Muscle layer of colon (tissue), 2 donors: Measurements from ENCODE around the gene VDR.
A peak's percentile ranks its signal among the peaks of the same experiment; 100 is the strongest.

Experiments
- H3K27ac ChIP-seq: one replicate; pipeline ENCODE4 v1.7.0; 2013; ENCODE audit warnings: low read depth, mild to moderate bottlenecking, low read length, moderate library complexity
- H3K27me3 ChIP-seq, 2 donors: one replicate each; pipeline ENCODE4 v1.7.0; 2013; ENCODE audit warnings: low read length in 2 of 2, mild to moderate bottlenecking in 2 of 2; ENCODE audit not compliant: insufficient read depth in 2 of 2, control insufficient read depth in 1 of 2
- H3K36me3 ChIP-seq: one replicate; pipeline ENCODE4 v1.7.0; 2013; ENCODE audit warnings: mild to moderate bottlenecking, low read length; ENCODE audit not compliant: insufficient read depth
- H3K4me1 ChIP-seq: one replicate; pipeline ENCODE4 v1.7.0; 2013; ENCODE audit warnings: mild to moderate bottlenecking, low read length; ENCODE audit not compliant: insufficient read depth
- H3K4me3 ChIP-seq, 2 donors: one replicate each; pipeline ENCODE4 v1.7.0; 2013; ENCODE audit warnings: low read length in 2 of 2, low read depth in 1 of 2, mild to moderate bottlenecking in 1 of 2, moderate library complexity in 1 of 2
- H3K9ac ChIP-seq: one replicate; pipeline ENCODE4 v1.7.0; 2013; ENCODE audit warnings: low read length
- H3K9me3 ChIP-seq: one replicate; pipeline ENCODE4 v1.7.0; 2013; ENCODE audit warnings: mild to moderate bottlenecking, low read length
- donor health status: abdominal sarcoma.
- donor health status: Adenocarcinoma of cecum.

VDR gene

DNA sequence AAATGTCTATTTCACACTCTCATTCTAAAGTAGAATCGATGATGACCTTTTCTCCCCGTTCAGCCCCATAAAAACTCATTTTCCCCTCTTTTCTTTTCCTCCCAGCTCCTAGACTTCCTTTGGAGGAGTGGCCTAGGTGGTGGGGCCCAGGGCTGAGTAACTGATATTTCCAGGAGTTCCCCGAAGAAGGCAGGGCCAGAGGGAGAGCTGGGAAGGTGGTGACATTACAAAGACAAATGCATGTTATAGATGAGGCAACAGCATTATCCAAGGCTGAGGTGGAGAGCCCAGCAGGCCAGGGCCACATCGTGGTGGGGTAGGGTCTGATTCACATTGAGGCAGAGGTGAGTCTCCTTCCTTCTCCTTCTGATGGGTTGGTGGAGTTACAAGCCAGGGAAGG is 62.9 kb downstream of the VDR start:
- Histone ChIP-seq H3K27ac (no peak overlapping the region), H3K9ac (no peak overlapping the region), H3K9me3 (no peaks in the 10 kb centered on the region), H3K4me1 (no peaks in the 10 kb centered on the region), H3K4me3 (no peak overlapping the region), H3K27me3 (no peaks in the 10 kb centered on the region), H3K36me3 (no peaks in the 10 kb centered on the region)

DNA sequence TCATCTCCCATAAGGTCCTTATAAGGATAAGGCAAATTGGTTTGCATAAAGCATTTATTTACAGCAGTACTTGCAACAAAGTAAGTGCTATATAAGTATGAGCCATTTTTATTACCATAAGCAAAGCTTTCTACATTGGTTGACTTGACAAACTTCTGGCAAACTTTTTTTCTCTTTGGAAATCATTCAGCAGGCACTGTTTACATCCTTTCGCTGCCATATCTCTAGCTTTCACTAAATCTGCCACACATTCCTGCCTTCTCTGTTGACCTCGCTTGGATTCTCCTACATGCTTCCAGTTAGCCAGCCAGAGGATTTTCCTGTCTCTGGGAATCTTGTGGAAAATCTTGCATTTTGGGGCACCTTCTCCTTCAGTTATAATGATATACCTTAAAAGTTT is 63.3 kb downstream of the VDR start:
- Histone ChIP-seq H3K4me3 (no peak overlapping the region), H3K27ac (no peak overlapping the region), H3K4me1 (no peaks in the 10 kb centered on the region), H3K27me3 (no peaks in the 10 kb centered on the region), H3K36me3 (no peaks in the 10 kb centered on the region), H3K9me3 (no peaks in the 10 kb centered on the region), H3K9ac (no peak overlapping the region)

- no peaks in the 10 kb centered on the region for H3K9me3 ChIP-seq
- no peak overlapping the region for H3K4me3 ChIP-seq
- H3K27me3 ChIP-seq = no peaks in the 10 kb centered on the region
- no peaks in the 10 kb centered on the region for H3K4me1 ChIP-seq
- H3K9ac ChIP-seq = no peak overlapping the region
- H3K36me3 ChIP-seq = no peaks in the 10 kb centered on the region
- H3K27ac ChIP-seq = no peak overlapping the region
Measured at GRCh38 chr12:47840571-47840970, 64.2 kb downstream of the VDR start.

DNA sequence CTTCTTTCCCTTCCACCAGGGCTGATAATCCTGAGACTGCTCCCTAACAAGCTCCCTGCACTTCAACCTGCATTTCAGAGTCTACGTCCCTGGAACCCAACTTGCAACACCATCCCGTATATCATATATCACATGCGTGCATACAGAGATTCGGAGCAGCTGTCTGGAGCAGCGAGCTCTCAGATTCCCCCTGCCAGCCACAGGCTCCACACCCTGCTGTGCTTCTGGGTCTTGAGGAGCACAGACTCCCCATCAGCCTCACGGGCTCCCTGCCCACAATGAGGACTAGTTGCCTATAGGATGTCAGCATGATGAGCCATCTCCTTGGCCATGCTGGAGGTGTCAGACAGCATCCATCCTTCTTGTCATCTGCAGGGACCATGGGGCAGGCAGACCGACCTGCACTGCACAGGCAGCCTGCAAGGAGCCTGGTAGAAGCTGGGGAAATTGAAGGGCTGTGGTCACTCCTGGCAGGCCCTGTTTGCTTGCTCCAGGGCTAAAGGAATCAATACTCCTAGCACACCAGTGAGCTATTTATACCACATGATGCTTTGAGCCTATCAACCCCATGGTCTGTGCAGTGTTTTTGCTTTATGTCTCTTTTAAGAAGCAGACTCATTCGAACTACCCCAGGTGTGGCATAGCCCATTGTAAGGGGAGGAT is 65.4 kb downstream of the VDR start:
- Histone ChIP-seq H3K4me3 (no peak overlapping the region), H3K9me3 (no peaks in the 10 kb centered on the region), H3K27me3 (no peaks in the 10 kb centered on the region), H3K36me3 (no peaks in the 10 kb centered on the region), H3K9ac (no peak overlapping the region), H3K4me1 (no peaks in the 10 kb centered on the region), H3K27ac (no peak overlapping the region)

DNA sequence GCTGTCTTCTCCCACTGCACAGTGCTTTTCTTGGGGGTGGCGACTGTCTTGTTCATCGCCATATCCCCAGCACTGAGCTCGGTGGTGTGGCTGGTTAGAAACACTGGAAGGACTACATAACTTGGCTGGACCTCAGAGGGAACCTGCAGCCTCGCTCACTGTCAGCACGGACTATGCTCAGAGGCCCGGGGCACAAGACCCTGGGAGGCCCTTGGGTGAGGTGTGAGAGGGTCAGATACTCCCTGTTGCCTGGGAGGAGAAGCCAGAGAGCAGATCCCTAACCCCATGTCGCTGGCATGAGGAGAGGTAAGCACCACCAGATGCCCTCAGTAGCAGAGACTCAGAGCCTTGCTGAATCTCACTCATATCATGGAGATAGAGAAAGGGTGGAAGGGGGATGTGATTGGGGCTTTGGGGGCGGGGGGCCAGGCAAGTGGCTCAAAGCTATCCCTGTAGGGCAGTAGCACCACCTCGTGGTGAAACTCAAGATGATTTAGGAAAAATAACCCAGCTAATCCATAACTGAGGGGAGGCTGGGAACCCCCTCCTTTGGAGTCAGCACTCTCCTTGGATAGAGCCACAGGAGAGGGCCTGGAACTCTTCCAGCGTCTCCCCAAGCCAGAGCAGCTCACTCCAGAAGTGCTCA is 66.4 kb downstream of the VDR start:
- H3K4me1 ChIP-seq = no peaks in the 10 kb centered on the region
- H3K27ac ChIP-seq = peak overlapping the region; percentile 22
- no peak overlapping the region for H3K4me3 ChIP-seq
- no peaks in the 10 kb centered on the region for H3K36me3 ChIP-seq
- no peaks in the 10 kb centered on the region for H3K9me3 ChIP-seq
- H3K9ac ChIP-seq = no peak overlapping the region
- H3K27me3 ChIP-seq = no peaks in the 10 kb centered on the region

GRCh38 chr12:47837190-47838171 is 67.3 kb downstream of the VDR start:
- H3K27me3 ChIP-seq = no peaks in the 10 kb centered on the region
- H3K27ac ChIP-seq = no peak overlapping the region
- H3K9me3 ChIP-seq = no peaks in the 10 kb centered on the region
- no peak overlapping the region for H3K9ac ChIP-seq
- H3K36me3 ChIP-seq = no peaks in the 10 kb centered on the region
- H3K4me1 ChIP-seq = no peaks in the 10 kb centered on the region
- no peak overlapping the region for H3K4me3 ChIP-seq

- Histone ChIP-seq H3K27ac (no peak overlapping the region), H3K36me3 (no peaks in the 10 kb centered on the region), H3K9ac (no peak overlapping the region), H3K4me1 (no peaks in the 10 kb centered on the region), H3K4me3 (no peak overlapping the region), H3K9me3 (no peaks in the 10 kb centered on the region), H3K27me3 (no peaks in the 10 kb centered on the region)
Measured at GRCh38 chr12:47835831-47836155, 69.0 kb downstream of the VDR start.

GRCh38 chr12:47835006-47835830 is 69.6 kb downstream of the VDR start:
- H3K9me3 ChIP-seq = no peaks in the 10 kb centered on the region
- no peak overlapping the region for H3K27ac ChIP-seq

DNA sequence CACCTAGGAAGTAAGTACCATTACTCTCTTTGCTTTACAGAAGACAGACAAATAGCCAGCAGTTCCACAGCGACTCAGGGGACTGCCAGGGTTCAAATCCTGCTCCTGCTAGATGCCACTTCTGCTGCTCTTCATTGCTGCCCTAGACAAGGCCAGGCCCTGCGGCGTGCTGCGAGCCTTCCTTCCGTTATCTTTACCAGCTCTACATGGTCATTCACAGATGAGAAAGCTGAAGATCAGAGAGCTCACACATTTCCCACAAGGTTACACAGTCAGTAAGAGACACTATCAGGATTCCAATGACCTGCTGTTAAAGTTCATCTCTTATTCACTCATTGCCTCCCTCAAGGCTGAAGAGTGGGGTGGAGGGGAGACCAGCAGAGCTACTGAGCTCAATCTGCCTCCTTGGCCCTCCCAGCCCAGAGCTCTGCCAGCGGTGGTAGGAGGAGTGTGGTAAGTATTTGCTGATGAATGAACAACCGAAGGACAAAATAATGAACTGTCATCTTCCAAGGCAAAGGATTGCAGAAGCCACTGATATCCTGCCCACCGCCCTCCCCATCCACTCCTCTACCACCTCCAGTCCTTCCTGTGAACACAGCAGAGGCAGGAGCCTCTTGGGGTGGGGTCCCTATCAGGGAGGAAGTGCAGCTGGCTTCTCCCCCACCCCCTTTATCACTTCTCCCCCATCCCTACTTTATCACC is 70.4 kb downstream of the VDR start:
- Histone ChIP-seq H3K4me3 (no peak overlapping the region), H3K4me1 (peaks cover 4% of the 10 kb centered on the region), H3K27me3 (no peaks in the 10 kb centered on the region), H3K9me3 (no peaks in the 10 kb centered on the region), H3K27ac (no peak overlapping the region), H3K9ac (no peak overlapping the region), H3K36me3 (no peaks in the 10 kb centered on the region)

More at GRCh38 chr12:47835006-47835830, 69.6 kb downstream of the VDR start:
- no peaks in the 10 kb centered on the region for H3K27me3 ChIP-seq
- H3K36me3 ChIP-seq = no peaks in the 10 kb centered on the region
- no peak overlapping the region for H3K9ac ChIP-seq
- H3K4me1 ChIP-seq = no peaks in the 10 kb centered on the region
- no peak overlapping the region for H3K4me3 ChIP-seq

GRCh38 chr12:47833591-47834012 is 71.2 kb downstream of the VDR start:
- no peak overlapping the region for H3K4me3 ChIP-seq
- H3K9ac ChIP-seq = no peak overlapping the region
- no peaks in the 10 kb centered on the region for H3K36me3 ChIP-seq
- H3K27ac ChIP-seq = no peak overlapping the region
- H3K27me3 ChIP-seq = no peaks in the 10 kb centered on the region
- peaks cover 9% of the 10 kb centered on the region for H3K4me1 ChIP-seq
- no peaks in the 10 kb centered on the region for H3K9me3 ChIP-seq
